GM23338 (cell line): Measurements from ENCODE around the gene KCNJ10. TPM values are rescaled to one million over a fixed set of nuclear protein-coding genes. Genes with fewer than 3 reads are reported as not detected.
"Not testable (repeated sequence)": the region's sequence is repeated elsewhere in the genome, so short reads cannot be mapped to it uniquely, and the experiment has no call there.

Source experiments
- ATAC-seq: fragments of 200-7000 bp; cut with Tn5 transposase; 3 replicates; pipeline ENCODE4 v1.9.1; 2020
- DNase-seq: peaks from one replicate; pipeline ENCODE4 v3.0.0-alpha.2; 2015; ENCODE audit warnings: low spot score
- H2AFZ ChIP-seq: fragments of 200-600 bp; sonication (generic); 2 replicates; pipeline ENCODE4 v1.8.0; 2016; ENCODE audit warnings: antibody characterized with exemption, mild to moderate bottlenecking, moderate library complexity
- H3F3A ChIP-seq: fragments of 200-600 bp; sonication (generic); replicated peaks from 2 replicates; pipeline ENCODE4 v1.8.0; 2017; ENCODE audit warnings: antibody characterized with exemption, mixed run types, low read depth
- H3K27ac ChIP-seq: fragments of 200-600 bp; sonication (generic); 2 replicates; pipeline ENCODE4 v1.6.1; 2016; ENCODE audit warnings: low read depth
- H3K27me3 ChIP-seq: fragments of 200-600 bp; sonication (generic); 2 replicates; pipeline ENCODE4 v1.8.0; 2016; ENCODE audit warnings: mild to moderate bottlenecking, mixed run types, moderate library complexity; ENCODE audit not compliant: insufficient read depth
- H3K36me3 ChIP-seq: fragments of 200-600 bp; sonication (generic); 2 replicates; pipeline ENCODE4 v1.8.0; 2016; ENCODE audit warnings: mild to moderate bottlenecking; ENCODE audit not compliant: insufficient read depth
- H3K4me1 ChIP-seq: fragments of 200-600 bp; sonication (generic); 2 replicates; pipeline ENCODE4 v1.8.0; 2016; ENCODE audit warnings: mild to moderate bottlenecking, moderate library complexity; ENCODE audit not compliant: insufficient read depth
- H3K4me2 ChIP-seq: fragments of 200-600 bp; sonication (generic); 2 replicates; pipeline ENCODE4 v1.7.1; 2017; ENCODE audit warnings: mixed run types
- H3K4me3 ChIP-seq: fragments of 200-600 bp; sonication (generic); 2 replicates; pipeline ENCODE4 v1.6.1; 2016; ENCODE audit warnings: mixed run types
- H3K79me2 ChIP-seq: fragments of 200-600 bp; sonication (generic); replicated peaks from 2 replicates; pipeline ENCODE4 v1.8.0; 2017; ENCODE audit warnings: mild to moderate bottlenecking; ENCODE audit not compliant: insufficient read depth
- H3K9me2 ChIP-seq: fragments of 200-600 bp; sonication (generic); 2 replicates; pipeline ENCODE4 v1.8.0; 2017; ENCODE audit not compliant: insufficient read depth
- H4K20me1 ChIP-seq: fragments of 200-600 bp; sonication (generic); replicated peaks from 2 replicates; pipeline ENCODE4 v1.8.0; 2017; ENCODE audit warnings: mild to moderate bottlenecking; ENCODE audit not compliant: insufficient read depth
- H3K27ac Mint-ChIP-seq: 2 replicates; pipeline ENCODE4 v1.8.0; 2020; ENCODE audit warnings: inconsistent platforms, mild to moderate bottlenecking, moderate library complexity, mixed read lengths
- H3K27me3 Mint-ChIP-seq: 3 replicates; pipeline ENCODE4 v1.8.0; 2022; ENCODE audit warnings: low read depth, mild to moderate bottlenecking, moderate library complexity, mixed read lengths, inconsistent platforms; ENCODE audit not compliant: insufficient read depth, poor library complexity
- H3K36me3 Mint-ChIP-seq: 3 replicates; pipeline ENCODE4 v1.8.0; 2021; ENCODE audit warnings: low read depth, mild to moderate bottlenecking, inconsistent platforms, moderate library complexity, mixed read lengths
- H3K4me1 Mint-ChIP-seq: 3 replicates; pipeline ENCODE4 v1.8.0; 2020; ENCODE audit warnings: mild to moderate bottlenecking, inconsistent platforms, mixed read lengths
- H3K4me3 Mint-ChIP-seq: 3 replicates; pipeline ENCODE4 v1.8.0; 2021; ENCODE audit warnings: moderate library complexity, mild to moderate bottlenecking, inconsistent platforms, mixed read lengths
- H3K9me3 Mint-ChIP-seq: 3 replicates; pipeline ENCODE4 v1.8.0; 2020; ENCODE audit warnings: moderate library complexity, mild to moderate bottlenecking, inconsistent platforms, mixed read lengths
- CREB1 ChIP-seq: fragments of 250-450 bp; sonication (Bioruptor Pico); IDR thresholded peaks from 2 replicates; pipeline ENCODE4 v1.5.0; 2020; ENCODE audit warnings: low read depth, mild to moderate bottlenecking, moderate library complexity
- EZH2 ChIP-seq: fragments of 200-600 bp; sonication (generic); IDR thresholded peaks from one replicate; pipeline ENCODE4 v1.8.0; 2017; ENCODE audit warnings: antibody characterized with exemption, mild to moderate bottlenecking, low read depth; ENCODE audit not compliant: unreplicated experiment
- EZH2phosphoT487 ChIP-seq: fragments of 200-600 bp; sonication (generic); IDR thresholded peaks from one replicate; pipeline ENCODE4 v1.8.1; 2018; ENCODE audit warnings: antibody characterized with exemption; ENCODE audit not compliant: unreplicated experiment
- JUNB ChIP-seq: IDR thresholded peaks from one replicate; pipeline ENCODE4 v1.6.1; 2016; ENCODE audit warnings: antibody characterized with exemption; ENCODE audit not compliant: unreplicated experiment
- NANOG ChIP-seq: IDR thresholded peaks from 2 replicates; pipeline ENCODE4 v1.6.1; 2016; ENCODE audit warnings: antibody characterized with exemption, borderline replicate concordance
- POLR2AphosphoS5 ChIP-seq: IDR thresholded peaks from 2 replicates; pipeline ENCODE4 v1.6.1; 2016; ENCODE audit warnings: antibody characterized with exemption, low read depth
- ZNF114 ChIP-seq: fragments of 250-450 bp; sonication (Bioruptor Pico); IDR thresholded peaks from 2 replicates; pipeline ENCODE4 v1.5.0; 2020; ENCODE audit warnings: mild to moderate bottlenecking, moderate library complexity
- ZNF331 ChIP-seq: fragments of 250-450 bp; sonication (Bioruptor Pico); IDR thresholded peaks from 2 replicates; pipeline ENCODE4 v1.5.0; 2020; ENCODE audit warnings: low read depth, mild to moderate bottlenecking, moderate library complexity
- polyA plus RNA-seq: library from polyadenylated mRNA; unstranded; fragments of >200 nt; fragmentation: Nextera tagmentation; extraction: Ambion mirVana; gene quantifications from 2 replicates; pipeline ENCODE4 v1.2.1, GENCODE V29; 2016
- total RNA-seq: library from RNA; depleted of rRNA; stranded (reverse); fragments of >200 nt; shearing (Covaris generic); gene quantifications from 2 replicates; pipeline ENCODE4 v1.2.3, GENCODE V29; 2014
- TF ChIP-seq, protein P1 (sequence below): IDR thresholded peaks from one replicate; pipeline ENCODE4 v1.6.1; 2018; ENCODE audit warnings: antibody characterized with exemption; ENCODE audit not compliant: unreplicated experiment
- TF ChIP-seq, protein P2 (sequence below), 2 experiments: fragments of 200-600 bp in 1 of 2; sonication (generic) in 1 of 2; conservative IDR thresholded peaks; 2 replicates each; pipeline versions ENCODE4 v1.5.1 to v1.6.1; 2016 to 2017; ENCODE audit warnings: antibody characterized with exemption in 2 of 2, low read depth in 2 of 2, mild to moderate bottlenecking in 2 of 2, moderate library complexity in 1 of 2

Gene KCNJ10
- total and polyA plus RNA-seq, 2 experiments from 2014 or later, result 1.4 to 2.8 TPM

DNA sequence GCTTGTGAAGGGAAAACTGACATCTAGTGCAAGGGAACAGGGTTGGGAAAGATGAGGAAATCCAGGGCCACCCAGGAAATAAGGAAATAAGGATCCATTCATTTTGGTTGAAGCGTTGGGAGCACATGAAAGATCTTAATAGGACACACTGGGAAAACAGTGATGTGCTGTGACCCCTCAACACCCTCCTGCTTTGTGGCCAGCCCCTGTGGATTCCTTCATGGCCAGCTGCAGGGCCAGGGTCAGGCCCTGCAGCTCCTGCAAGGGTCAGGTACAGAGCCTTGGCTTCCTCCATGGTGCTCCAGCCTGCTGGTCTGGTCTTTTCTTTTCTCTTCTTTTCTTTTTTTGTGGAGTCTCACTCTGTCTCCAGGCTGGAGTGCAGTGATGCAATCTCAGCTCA lies 19.3 kb downstream of the KCNJ10 start (continued):
- TF ChIP-seq, protein P1, sequence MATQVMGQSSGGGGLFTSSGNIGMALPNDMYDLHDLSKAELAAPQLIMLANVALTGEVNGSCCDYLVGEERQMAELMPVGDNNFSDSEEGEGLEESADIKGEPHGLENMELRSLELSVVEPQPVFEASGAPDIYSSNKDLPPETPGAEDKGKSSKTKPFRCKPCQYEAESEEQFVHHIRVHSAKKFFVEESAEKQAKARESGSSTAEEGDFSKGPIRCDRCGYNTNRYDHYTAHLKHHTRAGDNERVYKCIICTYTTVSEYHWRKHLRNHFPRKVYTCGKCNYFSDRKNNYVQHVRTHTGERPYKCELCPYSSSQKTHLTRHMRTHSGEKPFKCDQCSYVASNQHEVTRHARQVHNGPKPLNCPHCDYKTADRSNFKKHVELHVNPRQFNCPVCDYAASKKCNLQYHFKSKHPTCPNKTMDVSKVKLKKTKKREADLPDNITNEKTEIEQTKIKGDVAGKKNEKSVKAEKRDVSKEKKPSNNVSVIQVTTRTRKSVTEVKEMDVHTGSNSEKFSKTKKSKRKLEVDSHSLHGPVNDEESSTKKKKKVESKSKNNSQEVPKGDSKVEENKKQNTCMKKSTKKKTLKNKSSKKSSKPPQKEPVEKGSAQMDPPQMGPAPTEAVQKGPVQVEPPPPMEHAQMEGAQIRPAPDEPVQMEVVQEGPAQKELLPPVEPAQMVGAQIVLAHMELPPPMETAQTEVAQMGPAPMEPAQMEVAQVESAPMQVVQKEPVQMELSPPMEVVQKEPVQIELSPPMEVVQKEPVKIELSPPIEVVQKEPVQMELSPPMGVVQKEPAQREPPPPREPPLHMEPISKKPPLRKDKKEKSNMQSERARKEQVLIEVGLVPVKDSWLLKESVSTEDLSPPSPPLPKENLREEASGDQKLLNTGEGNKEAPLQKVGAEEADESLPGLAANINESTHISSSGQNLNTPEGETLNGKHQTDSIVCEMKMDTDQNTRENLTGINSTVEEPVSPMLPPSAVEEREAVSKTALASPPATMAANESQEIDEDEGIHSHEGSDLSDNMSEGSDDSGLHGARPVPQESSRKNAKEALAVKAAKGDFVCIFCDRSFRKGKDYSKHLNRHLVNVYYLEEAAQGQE, result no peak
- TF ChIP-seq JUNB (no peak), EZH2 (no peak), CREB1 (no peak), EZH2phosphoT487 (no peak), ZNF331 (CRISPR knock-in tag) (no peak), POLR2AphosphoS5 (no peak), NANOG (no peak)
- TF ChIP-seq, protein P2, sequence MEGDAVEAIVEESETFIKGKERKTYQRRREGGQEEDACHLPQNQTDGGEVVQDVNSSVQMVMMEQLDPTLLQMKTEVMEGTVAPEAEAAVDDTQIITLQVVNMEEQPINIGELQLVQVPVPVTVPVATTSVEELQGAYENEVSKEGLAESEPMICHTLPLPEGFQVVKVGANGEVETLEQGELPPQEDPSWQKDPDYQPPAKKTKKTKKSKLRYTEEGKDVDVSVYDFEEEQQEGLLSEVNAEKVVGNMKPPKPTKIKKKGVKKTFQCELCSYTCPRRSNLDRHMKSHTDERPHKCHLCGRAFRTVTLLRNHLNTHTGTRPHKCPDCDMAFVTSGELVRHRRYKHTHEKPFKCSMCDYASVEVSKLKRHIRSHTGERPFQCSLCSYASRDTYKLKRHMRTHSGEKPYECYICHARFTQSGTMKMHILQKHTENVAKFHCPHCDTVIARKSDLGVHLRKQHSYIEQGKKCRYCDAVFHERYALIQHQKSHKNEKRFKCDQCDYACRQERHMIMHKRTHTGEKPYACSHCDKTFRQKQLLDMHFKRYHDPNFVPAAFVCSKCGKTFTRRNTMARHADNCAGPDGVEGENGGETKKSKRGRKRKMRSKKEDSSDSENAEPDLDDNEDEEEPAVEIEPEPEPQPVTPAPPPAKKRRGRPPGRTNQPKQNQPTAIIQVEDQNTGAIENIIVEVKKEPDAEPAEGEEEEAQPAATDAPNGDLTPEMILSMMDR (conservative IDR thresholded peaks at IDR 0.05; ENCODE audit: low read depth in 2 of 2), result no peak

DNA sequence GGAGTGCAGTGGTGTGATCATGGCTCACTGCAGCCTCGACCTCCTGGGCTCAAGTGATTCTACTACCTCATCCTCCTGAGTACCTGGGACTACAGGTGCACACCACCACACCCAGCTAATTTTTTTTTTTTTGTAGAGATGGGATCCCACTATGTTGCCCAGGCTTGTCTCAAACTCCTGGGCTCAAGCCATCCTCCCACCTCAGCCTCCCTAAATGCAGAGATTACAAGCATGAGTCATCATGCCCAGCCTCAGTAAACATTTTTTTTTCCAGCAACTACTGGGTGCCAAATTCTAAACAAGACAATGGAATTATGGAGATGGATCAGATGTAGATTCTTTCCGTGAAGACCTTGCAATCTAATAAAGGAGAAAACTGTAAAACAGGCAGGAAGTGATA lies 19.8 kb downstream of the KCNJ10 start:
- DNase-seq, H3K36me3 ChIP-seq, H3K27ac Mint-ChIP-seq, H3K4me3 ChIP-seq, H3K9me2 ChIP-seq, H3K4me3 Mint-ChIP-seq, H4K20me1 ChIP-seq, H2AFZ ChIP-seq, ATAC-seq, H3K9me3 Mint-ChIP-seq, H3K27me3 ChIP-seq, H3K27ac ChIP-seq, H3K79me2 ChIP-seq, H3K36me3 Mint-ChIP-seq, H3F3A ChIP-seq, H3K4me2 ChIP-seq: not testable (repeated sequence)
- peaks cover 13% of the 10 kb centered on the region for H3K27me3 Mint-ChIP-seq
- peaks cover 29% of the 10 kb centered on the region for H3K4me1 ChIP-seq
- H3K4me1 Mint-ChIP-seq, result peaks cover 29% of the 10 kb centered on the region

- H3K27ac ChIP-seq, result no peak overlapping the region
- TF ChIP-seq ZNF114, result no peak
- DNase-seq (no peak), ATAC-seq (no peak)
- H3K4me3 ChIP-seq, result no peak overlapping the region
- H4K20me1 ChIP-seq, result no peaks in the 10 kb centered on the region
- no peak overlapping the region for H2AFZ ChIP-seq
- H3K36me3 ChIP-seq, result no peaks in the 10 kb centered on the region
- Mint-ChIP-seq H3K27me3 (peaks cover 13% of the 10 kb centered on the region), H3K9me3 (no peaks in the 10 kb centered on the region), H3K36me3 (no peaks in the 10 kb centered on the region), H3K4me3 (no peak overlapping the region), H3K27ac (no peak overlapping the region), H3K4me1 (peaks cover 29% of the 10 kb centered on the region)
- H3K79me2 ChIP-seq, result no peaks in the 10 kb centered on the region
- 0 out of 2 replicates have a peak, but pooled peaks cover 6% of the 10 kb centered on the region for H3F3A ChIP-seq
- peaks cover 29% of the 10 kb centered on the region for H3K4me1 ChIP-seq
- H3K9me2 ChIP-seq, result no peaks in the 10 kb centered on the region; the same call in 1 of the 2 replicates
- peak overlapping the region; percentile 65 for H3K4me2 ChIP-seq
- peaks cover 8% of the 10 kb centered on the region; the same call in 1 of the 2 replicates for H3K27me3 ChIP-seq
These were observed 20.9 kb downstream of the KCNJ10 start for GRCh38 chr1:160049101-160049500.
